ENCODE measurements around the gene ZNF341.
"Not testable (repeated sequence)": the region's sequence is repeated elsewhere in the genome, so short reads cannot be mapped to it uniquely, and the experiment has no call there.

Gene ZNF341

DNA sequence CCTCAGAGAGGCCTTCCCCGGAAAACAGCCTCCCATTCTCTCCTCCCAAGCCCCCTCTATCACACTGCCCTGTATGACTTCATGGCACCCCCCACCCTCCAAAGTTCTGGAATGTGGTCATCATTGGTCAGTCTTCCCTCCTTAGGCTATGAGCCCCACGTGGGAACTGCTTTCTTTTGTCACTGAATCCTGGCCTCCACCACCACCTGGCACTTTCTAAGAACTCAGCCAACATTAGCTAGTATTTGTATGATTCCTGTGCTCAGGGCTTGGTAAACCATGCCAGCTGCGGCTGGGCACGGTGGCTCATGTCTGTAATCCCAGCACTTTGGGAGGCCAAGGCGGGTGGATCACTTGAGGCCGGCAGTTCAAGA, 37.2 kb upstream of the ZNF341 start:
- H3K9me3 Mint-ChIP-seq = no peaks in the 10 kb centered on the region
- H3K36me3 Mint-ChIP-seq (ENCODE audit: low read depth) = no peaks in the 10 kb centered on the region
- H3K27ac Mint-ChIP-seq = peak overlapping the region; percentile 55
- H3K4me1 Mint-ChIP-seq (ENCODE audit: low read depth) = peaks cover 15% of the 10 kb centered on the region
- no peak overlapping the region for H3K4me3 Mint-ChIP-seq
- H3K27me3 Mint-ChIP-seq = no peaks in the 10 kb centered on the region

DNA sequence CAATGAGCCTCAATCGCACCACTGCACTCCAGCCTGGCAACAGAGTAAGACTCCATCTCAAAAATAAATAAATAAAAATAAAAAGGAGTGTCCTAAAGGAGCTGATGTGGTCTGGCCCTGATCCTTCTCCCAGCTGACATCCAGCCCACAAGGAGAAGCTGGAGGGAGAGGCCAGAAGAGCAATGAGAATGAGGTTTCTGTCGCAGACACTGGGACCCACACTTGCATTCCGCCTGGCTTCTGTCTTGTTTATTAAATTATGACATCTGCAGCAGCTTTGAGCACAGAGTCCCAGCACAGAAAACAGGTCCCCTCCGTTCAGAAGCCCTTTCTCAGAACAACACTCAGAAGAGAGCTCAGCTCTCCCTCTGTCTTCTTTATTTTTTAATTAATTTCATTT, 35.3 kb upstream of the ZNF341 start:
- H3K4me3 Mint-ChIP-seq = no peak overlapping the region
- H3K27ac Mint-ChIP-seq = no peak overlapping the region
- no peaks in the 10 kb centered on the region for H3K27me3 Mint-ChIP-seq
- H3K9me3 Mint-ChIP-seq = no peaks in the 10 kb centered on the region
- no peaks in the 10 kb centered on the region for H3K4me1 Mint-ChIP-seq (ENCODE audit: low read depth)
- no peaks in the 10 kb centered on the region for H3K36me3 Mint-ChIP-seq (ENCODE audit: low read depth)

GRCh38 chr20:33697129-33697528, 34.7 kb upstream of the ZNF341 start:
- no peaks in the 10 kb centered on the region for H3K4me1 Mint-ChIP-seq (ENCODE audit: low read depth)
- no peaks in the 10 kb centered on the region for H3K9me3 Mint-ChIP-seq
- no peak overlapping the region for H3K27ac Mint-ChIP-seq
- H3K36me3 Mint-ChIP-seq (ENCODE audit: low read depth) = no peaks in the 10 kb centered on the region
- no peak overlapping the region for H3K4me3 Mint-ChIP-seq
- no peaks in the 10 kb centered on the region for H3K27me3 Mint-ChIP-seq

DNA sequence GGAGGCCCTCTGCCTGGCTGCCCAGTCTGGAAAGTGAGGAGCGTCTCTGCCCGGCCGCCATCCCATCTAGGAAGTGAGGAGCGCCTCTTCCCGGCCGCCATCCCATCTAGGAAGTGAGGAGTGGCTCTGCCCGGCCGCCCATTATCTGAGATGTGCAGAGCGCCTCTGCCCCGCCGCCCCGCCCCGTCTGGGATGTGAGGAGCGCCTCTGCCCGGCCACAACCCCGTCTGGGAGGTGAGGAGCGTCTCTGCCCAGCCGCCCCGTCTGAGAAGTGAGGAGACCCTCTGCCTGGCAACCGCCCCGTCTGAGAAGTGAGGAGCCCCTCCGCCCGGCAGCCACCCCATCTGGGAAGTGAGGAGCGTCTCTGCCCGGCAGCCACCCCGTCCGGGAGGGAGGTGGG, 32.8 kb upstream of the ZNF341 start:
- H3K36me3 Mint-ChIP-seq (ENCODE audit: low read depth); H3K27me3 Mint-ChIP-seq; H3K9me3 Mint-ChIP-seq; H3K27ac Mint-ChIP-seq; H3K4me3 Mint-ChIP-seq; H3K4me1 Mint-ChIP-seq (ENCODE audit: low read depth): not testable (repeated sequence)

GRCh38 chr20:33700696-33701441, 30.9 kb upstream of the ZNF341 start:
- H3K27me3 Mint-ChIP-seq; H3K27ac Mint-ChIP-seq; H3K4me1 Mint-ChIP-seq (ENCODE audit: low read depth); H3K4me3 Mint-ChIP-seq; H3K36me3 Mint-ChIP-seq (ENCODE audit: low read depth); H3K9me3 Mint-ChIP-seq: not testable (repeated sequence)

- Mint-ChIP-seq H3K4me1 (ENCODE audit: low read depth) (no peaks in the 10 kb centered on the region), H3K27ac (no peak overlapping the region), H3K36me3 (ENCODE audit: low read depth) (no peaks in the 10 kb centered on the region), H3K9me3 (no peaks in the 10 kb centered on the region), H3K4me3 (no peak overlapping the region), H3K27me3 (no peaks in the 10 kb centered on the region)
These were observed 30.0 kb upstream of the ZNF341 start for GRCh38 chr20:33701629-33702450.

DNA sequence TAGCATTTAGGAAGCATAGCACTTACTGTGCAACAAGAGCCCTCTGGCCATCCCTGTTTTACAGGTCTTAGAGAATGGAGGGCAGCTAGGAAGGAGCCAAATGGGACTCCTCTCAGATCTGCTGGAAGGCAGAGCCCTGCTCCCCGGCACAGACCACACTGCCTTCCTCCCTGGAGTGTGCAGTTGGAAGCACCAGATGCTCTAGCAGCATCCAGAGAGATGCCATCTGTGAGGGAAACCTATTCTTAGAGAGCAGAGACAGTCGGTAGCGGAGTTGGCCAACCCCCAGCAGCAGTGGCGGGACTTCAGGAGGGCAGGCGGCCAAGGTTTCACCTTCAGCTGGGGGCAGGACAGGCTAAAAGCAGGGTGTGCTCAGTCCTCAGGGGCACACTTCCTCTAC, 28.9 kb upstream of the ZNF341 start:
- Mint-ChIP-seq H3K9me3 (no peaks in the 10 kb centered on the region), H3K27ac (no peak overlapping the region), H3K4me3 (no peak overlapping the region), H3K4me1 (ENCODE audit: low read depth) (no peaks in the 10 kb centered on the region), H3K36me3 (ENCODE audit: low read depth) (no peaks in the 10 kb centered on the region), H3K27me3 (no peaks in the 10 kb centered on the region)

DNA sequence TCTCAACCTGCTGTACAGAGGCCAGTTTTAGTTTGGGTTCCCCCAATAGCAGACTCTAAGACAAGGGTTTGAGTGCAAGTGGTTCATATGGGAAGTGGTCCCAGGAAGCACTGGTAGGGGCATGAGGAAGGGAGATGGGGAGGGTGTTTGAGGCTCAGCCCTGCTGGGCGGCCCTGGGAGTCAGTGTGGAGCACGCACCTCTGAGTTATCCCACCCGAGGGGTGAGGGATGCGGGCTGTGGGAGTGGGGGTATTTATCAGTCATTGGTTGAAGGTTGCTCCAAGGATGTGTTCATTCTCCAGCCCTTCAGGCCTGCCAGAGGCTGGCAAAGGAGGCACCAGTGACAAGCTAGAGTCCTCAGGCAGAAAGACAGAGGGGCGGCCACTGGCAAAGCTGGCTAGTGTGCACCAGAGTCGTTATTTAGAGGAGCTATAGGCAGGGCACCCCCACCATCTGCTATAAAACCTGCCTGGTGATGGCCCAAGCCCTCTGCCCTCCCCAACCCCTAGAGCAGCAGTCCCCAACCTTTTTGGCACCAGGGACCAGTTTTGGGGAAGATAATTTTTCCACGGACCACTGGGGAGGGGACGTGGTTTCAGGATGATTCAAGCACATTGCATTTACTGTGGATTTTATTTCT, 28.2 kb upstream of the ZNF341 start:
- Mint-ChIP-seq H3K27ac (no peak overlapping the region), H3K4me3 (no peak overlapping the region)

DNA sequence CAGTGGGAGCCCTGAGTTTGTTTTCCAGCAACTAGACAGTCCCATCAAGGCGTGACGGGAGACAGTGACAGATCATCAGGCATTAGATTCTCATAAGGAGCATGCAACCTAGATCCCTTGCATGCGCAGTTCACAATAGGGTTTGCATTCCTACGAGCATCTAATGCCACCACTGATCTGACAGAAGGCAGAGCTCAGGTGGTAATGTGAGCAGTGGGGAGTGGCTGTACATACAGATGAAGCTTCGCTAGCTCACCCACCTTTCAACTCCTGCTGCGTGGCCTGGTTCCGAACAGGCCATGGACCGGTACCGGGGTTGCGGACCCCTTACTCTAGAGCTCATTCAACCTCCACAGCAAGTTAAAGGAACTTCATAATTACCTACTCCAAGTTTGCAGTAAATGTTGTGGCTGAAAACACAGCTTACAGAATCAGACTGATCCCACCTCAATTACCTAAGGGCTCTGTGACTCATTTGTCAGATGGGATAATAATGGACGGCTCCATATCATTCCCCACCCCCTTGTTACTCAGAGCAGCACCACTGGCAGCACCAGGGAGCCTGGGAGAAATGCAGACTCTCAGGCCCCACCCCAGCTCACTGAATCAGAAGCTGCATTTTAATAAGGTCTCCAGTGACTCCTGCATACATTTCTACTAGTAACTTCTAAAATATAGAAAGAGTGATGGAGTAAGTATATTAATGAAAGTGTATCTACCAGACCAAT, 27.4 kb upstream of the ZNF341 start:
- Mint-ChIP-seq H3K4me1 (ENCODE audit: low read depth) (peaks cover 5% of the 10 kb centered on the region), H3K27me3 (no peaks in the 10 kb centered on the region), H3K9me3 (no peaks in the 10 kb centered on the region), H3K27ac (no peak overlapping the region), H3K4me3 (no peak overlapping the region), H3K36me3 (ENCODE audit: low read depth) (no peaks in the 10 kb centered on the region)

More for the DNA sequence above, 28.2 kb upstream of the ZNF341 start:
- Mint-ChIP-seq H3K4me1 (ENCODE audit: low read depth) (no peaks in the 10 kb centered on the region), H3K27me3 (no peaks in the 10 kb centered on the region), H3K9me3 (no peaks in the 10 kb centered on the region), H3K36me3 (ENCODE audit: low read depth) (no peaks in the 10 kb centered on the region)

DNA sequence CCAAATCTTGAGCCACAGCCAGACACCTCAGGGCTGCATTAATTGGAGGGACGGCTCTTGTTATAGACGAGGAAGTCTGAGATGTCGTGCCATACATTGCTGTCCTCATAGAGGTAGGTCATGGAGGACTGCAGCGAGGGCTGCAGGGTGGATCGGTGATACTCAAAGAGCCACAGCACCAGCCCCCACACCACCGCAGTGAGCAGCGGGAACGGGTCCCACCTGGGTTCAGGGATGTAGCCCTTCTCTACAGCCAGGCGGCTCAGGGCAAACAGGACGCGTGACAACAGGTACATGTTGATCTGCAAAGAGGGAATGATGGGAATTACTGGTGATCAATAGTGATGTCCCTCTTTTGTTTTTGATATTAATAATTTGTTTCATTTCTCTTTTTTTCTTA, 24.1 kb upstream of the ZNF341 start:
- Mint-ChIP-seq H3K27ac (no peak overlapping the region), H3K4me3 (no peak overlapping the region), H3K27me3 (no peaks in the 10 kb centered on the region), H3K36me3 (ENCODE audit: low read depth) (peaks cover 7% of the 10 kb centered on the region), H3K9me3 (no peaks in the 10 kb centered on the region), H3K4me1 (ENCODE audit: low read depth) (peaks cover 11% of the 10 kb centered on the region)

- Mint-ChIP-seq H3K4me1 (ENCODE audit: low read depth) (peaks cover 11% of the 10 kb centered on the region), H3K9me3 (no peaks in the 10 kb centered on the region), H3K27ac (no peak overlapping the region), H3K27me3 (no peaks in the 10 kb centered on the region), H3K4me3 (no peak overlapping the region), H3K36me3 (ENCODE audit: low read depth) (peaks cover 13% of the 10 kb centered on the region)
These were observed 22.4 kb upstream of the ZNF341 start for GRCh38 chr20:33709398-33709797.

DNA sequence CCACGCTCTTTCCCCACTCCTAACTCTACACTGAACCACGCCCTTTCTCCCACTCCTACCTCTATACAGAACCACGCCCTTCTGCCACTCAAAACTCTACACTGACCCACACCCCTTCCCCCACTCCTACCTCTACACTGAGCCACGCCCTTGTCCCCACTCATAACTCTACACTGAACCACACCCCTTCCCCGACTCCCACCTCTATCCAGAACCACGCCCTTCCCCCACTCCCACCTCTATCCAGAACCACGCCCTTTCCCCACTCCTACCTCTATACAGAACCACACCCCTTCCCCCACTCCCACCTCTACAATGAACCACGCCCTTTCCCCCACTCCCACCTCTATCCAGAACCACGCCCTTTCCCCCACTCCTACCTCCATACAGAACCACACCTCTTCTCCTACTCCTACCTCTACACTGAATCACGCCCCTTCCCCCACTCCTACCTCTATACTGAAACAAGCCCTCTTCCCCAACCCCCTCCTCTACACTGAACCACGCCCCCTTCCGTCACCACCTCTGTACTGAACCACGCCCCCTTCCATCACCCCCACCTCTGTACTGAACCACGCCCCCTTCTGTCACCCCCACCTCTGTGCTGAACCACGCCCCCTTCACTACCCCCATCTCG, 21.8 kb upstream of the ZNF341 start:
- no peaks in the 10 kb centered on the region for H3K27me3 Mint-ChIP-seq
- H3K4me3 Mint-ChIP-seq = no peak overlapping the region
- H3K9me3 Mint-ChIP-seq = no peaks in the 10 kb centered on the region
- H3K4me1 Mint-ChIP-seq (ENCODE audit: low read depth) = peaks cover 11% of the 10 kb centered on the region
- no peak overlapping the region for H3K27ac Mint-ChIP-seq
- peaks cover 13% of the 10 kb centered on the region for H3K36me3 Mint-ChIP-seq (ENCODE audit: low read depth)

- H3K4me3 Mint-ChIP-seq = no peak overlapping the region
- H3K4me1 Mint-ChIP-seq (ENCODE audit: low read depth) = peaks cover 11% of the 10 kb centered on the region
- peaks cover 13% of the 10 kb centered on the region for H3K36me3 Mint-ChIP-seq (ENCODE audit: low read depth)
- H3K27me3 Mint-ChIP-seq = no peaks in the 10 kb centered on the region
- no peaks in the 10 kb centered on the region for H3K9me3 Mint-ChIP-seq
- H3K27ac Mint-ChIP-seq = no peak overlapping the region
These were observed 20.9 kb upstream of the ZNF341 start for GRCh38 chr20:33710681-33711445.

DNA sequence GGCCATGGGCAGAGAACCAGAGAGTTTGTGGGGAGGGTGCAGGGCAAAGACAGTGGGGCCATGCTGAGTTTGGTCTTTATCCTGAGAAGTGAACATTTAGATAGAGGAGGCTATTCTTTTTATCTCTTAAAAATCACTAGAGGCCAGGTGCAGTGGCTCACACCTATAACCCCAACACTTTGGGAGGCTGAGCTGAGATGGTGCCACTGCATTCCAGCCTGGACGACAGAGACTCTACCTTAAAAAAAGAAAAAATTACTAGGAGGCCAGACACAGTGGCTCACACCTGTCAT, 20.4 kb upstream of the ZNF341 start:
- Mint-ChIP-seq H3K27me3 (no peaks in the 10 kb centered on the region), H3K4me3 (no peak overlapping the region), H3K9me3 (no peaks in the 10 kb centered on the region), H3K27ac (no peak overlapping the region), H3K36me3 (ENCODE audit: low read depth) (peaks cover 13% of the 10 kb centered on the region), H3K4me1 (ENCODE audit: low read depth) (peaks cover 11% of the 10 kb centered on the region)

All from stimulated activated naive CD8-positive, alpha-beta T cell treated with anti-CD3 and anti-CD28 coated beads, Interleukin-15, Interleukin-2, amounts not matched to agents 100 ng/mL and 50 ng/mL, for 24 hours (primary cell).